Inflammatory macrophage treated with lipopolysaccharide for 4 hours (primary cell): ENCODE results near the gene TCF4.

Experiments used
- DNase-seq: peaks from one replicate; pipeline ENCODE4 v3.0.0-alpha.2; 2020

The TCF4 gene

DNA sequence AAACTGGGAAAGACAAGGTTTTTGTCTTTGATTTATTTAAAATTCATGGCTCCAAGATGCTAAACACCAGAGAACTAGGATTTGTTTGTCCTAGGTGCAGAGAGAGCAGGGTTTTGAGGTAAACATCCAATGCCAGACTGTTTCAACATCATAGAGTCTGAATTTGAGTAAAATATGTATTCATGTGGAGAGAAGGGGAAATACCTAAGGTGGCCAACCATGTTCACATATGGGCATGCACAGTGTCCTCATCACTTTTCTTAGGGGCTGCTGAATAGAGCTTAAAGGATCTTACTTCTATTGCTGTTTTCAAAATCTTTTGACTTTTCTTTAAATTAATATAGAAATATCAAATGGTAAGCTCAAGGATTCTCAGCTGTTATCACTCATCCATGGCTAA is 341.7 kb downstream of the TCF4 start:
- no peak for DNase-seq

DNA sequence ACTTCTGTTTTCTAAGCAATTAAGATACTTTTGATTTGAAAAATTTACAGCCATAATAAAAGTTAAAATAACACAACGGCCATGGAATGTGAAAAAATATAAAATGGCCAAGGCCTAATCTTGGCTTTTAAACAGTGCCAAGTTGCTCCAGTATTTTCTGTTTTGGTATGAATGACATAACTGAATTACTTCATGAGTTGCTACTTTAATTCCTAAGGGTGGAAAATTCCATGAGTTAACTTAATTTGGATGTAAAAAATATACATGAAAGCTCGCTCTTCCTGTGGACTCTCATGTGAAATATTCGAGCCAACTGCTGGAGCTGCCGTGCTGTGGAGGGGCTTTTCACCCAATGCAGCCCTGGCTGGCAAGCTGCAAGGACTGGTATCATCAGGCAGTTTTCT is 342.8 kb downstream of the TCF4 start:
- DNase-seq: no peak

- no peak for DNase-seq
These were observed 343.4 kb downstream of the TCF4 start for GRCh38 chr18:55244546-55244945.

- DNase-seq: no peak
These were observed 344.1 kb downstream of the TCF4 start for GRCh38 chr18:55243857-55244256.

- DNase-seq: no peak
These were observed 344.7 kb downstream of the TCF4 start for GRCh38 chr18:55243255-55243654.

GRCh38 chr18:55240978-55241377 is 347.0 kb downstream of the TCF4 start:
- DNase-seq: no peak

DNA sequence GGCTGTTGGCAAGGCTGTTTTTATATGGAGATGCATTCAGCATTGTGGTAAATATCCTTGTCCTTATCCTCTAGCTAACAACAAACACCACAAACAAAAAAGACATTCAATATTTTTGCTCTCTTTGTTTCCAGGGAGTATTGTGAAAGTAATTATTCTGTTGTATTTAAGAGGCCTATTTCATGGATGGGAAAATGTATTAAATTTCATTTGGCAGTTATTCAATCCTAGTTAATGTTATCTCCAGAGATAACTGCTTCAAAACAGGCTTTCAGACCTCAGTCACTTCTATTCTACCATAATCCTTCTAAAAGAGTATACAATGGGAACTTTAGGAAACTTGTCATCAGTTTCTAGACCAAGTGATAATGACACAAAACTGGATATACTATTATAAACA is 348.3 kb downstream of the TCF4 start:
- no peak for DNase-seq

DNA sequence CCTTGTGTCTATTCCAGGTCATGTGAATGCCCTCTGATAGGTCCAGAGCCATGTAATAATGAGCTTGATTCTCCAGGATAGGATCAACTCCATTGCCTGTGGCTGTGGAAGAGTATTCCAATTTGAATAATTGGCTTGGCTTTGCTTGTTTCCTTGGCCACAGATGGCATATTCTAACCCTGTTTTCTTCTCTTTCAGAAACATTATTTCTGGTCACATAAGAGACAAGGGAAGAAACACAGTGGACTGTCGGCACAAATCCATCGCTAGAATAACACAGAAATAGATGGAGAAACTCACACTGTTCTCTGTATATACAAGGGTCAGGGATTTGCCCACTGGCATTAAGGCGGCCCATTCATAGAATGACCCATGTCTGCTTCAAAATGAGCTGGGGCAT is 350.3 kb downstream of the TCF4 start:
- no peak for DNase-seq

DNA sequence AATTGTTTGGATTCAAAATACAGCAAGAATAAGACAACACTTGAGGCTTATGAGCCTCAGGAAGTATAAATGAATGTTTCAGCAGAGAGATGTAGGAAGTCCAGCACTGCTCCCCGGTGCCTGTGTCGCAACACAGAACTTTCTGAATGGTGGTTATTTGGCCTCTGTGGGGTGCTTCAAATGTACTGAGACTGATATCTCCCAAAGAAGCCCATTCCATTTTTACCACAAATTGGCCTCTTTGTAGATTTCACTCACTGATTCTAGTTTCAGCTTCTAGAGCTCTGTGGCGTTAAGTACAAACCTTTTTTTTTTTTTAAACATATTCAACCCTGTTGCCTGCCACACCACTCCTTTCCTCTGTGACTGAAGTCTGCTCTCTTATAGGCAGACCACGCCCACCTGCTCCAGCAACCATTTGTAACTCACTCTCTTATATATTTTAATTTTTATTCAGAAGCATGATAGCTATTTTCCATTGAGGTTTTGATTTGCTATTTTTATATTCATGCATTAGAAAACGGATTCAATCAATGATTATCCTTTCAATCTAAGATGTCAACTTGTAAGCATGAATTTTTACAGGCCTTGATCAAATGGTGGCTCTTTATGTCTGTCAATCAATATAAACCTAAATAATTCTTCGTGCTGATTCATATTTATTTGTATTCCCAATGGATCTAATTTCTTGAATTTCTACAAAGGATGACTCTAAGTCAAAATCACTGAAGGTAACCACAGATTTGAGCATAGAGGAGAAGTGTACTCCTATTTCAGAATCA is 351.7 kb downstream of the TCF4 start:
- peak; percentile 36 for DNase-seq

DNA sequence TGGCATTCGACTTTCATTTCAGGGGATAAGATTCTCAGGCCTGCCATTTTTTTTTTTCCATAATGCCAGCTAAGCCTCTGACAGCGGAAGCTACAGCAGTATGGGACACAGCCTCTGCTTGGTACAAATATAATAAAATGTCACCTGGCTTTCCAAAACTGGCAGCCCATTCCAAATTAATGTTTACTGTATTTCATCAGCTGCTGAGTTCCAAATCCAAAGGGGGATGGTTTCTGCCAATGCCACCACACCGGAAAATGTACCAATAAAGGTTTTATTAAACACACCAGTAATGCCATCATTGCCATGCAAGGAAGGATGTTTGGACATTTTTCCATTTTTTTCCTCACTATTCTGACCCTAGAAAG is 352.9 kb downstream of the TCF4 start:
- no peak for DNase-seq

DNA sequence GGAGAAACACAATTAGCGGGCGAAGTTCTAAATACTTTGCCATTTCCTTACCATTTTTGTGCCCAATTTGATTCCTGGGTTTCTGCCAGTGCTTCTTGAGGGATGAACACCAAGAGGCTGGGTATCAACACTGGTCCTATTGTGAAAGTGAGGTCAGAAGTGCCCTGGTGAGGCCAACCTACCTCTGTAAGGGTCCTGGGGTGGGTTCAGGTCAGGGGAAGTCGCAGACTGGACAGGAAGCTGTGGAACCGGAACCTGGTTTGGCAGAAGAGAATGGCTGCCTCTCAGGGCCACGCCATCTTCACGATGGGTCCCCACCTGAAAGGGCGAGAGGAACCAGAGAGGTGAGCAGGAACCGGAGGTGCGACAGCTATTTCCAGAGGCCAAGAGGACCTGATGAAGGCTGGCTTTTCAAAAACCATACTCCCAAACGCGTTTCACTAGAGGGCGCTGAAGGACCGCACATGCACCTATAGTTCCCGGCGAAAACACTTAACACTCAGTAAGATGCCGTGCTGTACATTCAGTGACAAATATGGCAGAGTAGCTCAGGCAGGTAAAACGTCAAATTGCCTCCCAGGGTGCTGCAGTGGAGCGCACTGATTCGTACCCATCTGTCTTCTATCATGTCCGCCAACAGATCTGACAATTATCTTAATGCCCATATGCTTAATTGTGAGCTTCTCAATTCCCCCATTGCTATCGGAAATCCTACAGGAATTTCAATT is 353.5 kb downstream of the TCF4 start:
- DNase-seq: peak; percentile 64

GRCh38 chr18:55233857-55234256 is 354.1 kb downstream of the TCF4 start:
- DNase-seq: peak; percentile 54

DNA sequence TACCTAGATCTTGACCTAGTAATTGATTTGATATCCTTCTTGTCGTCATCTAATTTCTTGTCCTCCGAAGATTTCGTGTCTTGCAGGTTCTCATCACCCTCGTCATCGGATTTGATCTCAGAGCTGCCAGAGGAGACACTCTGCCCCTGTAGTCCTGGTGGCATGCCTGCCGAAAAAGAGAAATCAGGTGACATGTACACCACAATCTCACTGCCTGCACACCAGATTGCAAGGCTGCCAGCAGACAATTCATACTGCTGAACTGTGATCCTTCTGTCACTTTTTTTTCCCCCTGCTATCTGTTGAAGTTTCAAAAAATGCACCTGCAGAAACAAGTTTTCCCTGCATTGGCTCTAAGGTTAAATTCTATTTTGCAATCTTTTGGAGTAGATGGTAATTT is 355.5 kb downstream of the TCF4 start:
- no peak for DNase-seq

- DNase-seq: no peak
These were observed 358.3 kb downstream of the TCF4 start for GRCh38 chr18:55229682-55230081.

DNA sequence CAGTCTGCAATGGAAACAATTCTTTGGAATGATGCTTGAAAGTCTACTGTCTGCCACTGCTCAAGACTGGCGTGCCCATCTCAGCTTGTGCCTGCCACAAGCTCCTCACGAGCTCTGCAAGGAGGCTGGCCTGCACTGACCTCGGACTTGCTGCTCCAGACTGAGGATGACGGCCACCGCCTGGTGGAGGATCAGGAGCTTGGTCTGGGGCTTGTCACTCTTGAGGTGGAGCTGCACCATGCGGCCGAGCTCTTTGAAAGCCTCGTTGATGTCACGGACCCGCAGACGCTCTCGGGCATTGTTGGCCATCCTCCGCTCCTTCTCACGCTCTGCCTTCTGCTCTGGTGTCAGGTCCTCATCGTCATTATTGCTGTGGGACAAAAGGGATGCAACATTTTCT is 359.3 kb downstream of the TCF4 start:
- no peak for DNase-seq

DNA sequence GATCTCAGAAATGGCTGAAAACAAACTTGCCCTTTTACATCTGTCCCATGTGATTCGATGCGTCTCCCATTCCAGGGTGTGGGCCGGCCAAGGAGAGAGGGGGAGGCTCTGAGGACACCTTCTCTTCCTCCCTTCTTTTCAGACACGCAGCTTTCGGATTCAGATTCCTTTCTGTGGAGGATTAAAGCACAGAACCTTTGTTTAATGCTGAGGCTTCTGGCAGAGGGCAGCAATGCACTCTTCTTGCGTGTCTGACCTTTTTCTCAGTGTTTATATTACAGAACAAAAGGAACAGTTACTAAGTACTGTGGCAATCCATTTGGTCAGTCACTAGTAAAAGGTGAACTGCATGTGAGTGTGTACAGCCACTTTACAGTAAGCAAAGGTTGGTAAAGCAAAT is 359.8 kb downstream of the TCF4 start:
- DNase-seq: no peak

DNA sequence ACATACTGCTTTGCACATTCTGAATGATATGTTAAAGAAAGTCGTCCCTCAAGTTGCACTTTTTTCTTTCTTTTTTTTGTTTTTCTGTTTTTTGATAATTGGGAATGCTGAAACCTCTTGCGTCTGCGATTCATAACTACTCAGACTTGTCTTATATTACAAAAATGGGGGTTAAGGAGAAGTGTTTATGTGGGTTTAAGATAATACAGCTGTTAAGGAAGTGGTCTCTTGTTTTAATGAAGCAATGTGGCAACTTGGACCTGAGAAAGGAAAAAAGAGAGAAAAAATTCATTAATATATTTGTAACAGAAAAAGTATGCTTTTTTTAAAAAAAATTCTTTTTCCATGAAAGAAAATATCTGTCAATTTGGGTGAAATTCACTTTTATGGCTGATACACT is 360.2 kb downstream of the TCF4 start:
- DNase-seq: no peak

- DNase-seq: no peak
These were observed 361.9 kb downstream of the TCF4 start for GRCh38 chr18:55226044-55226443.

GRCh38 chr18:55224086-55224625 is 363.8 kb downstream of the TCF4 start:
- no peak for DNase-seq

DNA sequence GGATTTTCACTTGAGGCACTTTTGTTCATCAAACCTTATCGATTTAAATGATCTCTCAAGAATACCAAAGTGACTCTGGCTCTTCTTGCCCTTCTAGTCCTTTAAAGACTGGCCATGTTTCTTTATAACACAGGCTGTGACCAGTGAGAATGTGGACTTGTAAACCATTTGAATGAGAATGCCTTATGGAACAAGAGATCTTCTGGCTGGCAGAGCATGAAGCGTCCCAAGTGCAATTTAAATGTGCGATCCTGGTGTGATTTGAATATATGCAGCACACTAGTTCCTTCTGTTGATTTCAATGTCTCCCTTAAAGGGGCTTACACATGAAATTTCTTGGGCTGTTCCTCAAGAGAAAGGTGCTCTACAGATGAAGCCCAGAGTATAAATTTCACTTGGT is 366.4 kb downstream of the TCF4 start:
- no peak for DNase-seq

- DNase-seq: no peak
These were observed 367.5 kb downstream of the TCF4 start for GRCh38 chr18:55220523-55220922.

- no peak for DNase-seq
These were observed 368.2 kb downstream of the TCF4 start for GRCh38 chr18:55219823-55220222.

DNA sequence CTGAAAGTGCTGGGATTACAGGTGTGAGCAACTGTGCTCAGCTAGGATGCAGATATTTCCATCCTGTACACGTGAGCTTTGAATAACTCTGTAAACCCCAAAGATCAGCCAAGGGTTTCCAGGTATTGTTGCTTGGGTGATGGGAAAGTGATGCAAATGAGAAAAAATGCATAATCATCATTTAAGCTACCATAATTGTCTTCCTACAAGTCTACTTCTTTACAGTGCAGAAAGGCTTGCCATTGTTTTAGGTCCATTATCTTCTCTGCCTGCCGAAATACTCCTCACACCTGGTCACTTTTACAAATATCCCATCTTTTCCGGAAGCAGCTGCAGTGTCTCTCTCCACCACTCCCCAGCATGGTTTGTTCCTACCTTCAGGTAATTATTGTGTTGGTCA is 368.9 kb downstream of the TCF4 start:
- DNase-seq: no peak

GRCh38 chr18:55214969-55215368 is 373.0 kb downstream of the TCF4 start:
- no peak for DNase-seq
